Hematopoietic multipotent progenitor cell treated with erythropoietin and hydrocortisone succinate and interleukin-3 and kit ligand, for 17 days (in vitro differentiated cells): Measurements from ENCODE around the gene CTNS.
"Not testable (repeated sequence)": the region's sequence is repeated elsewhere in the genome, so short reads cannot be mapped to it uniquely, and the experiment has no call there.

Experiments
- DNase-seq: peaks from one replicate; pipeline ENCODE4 v3.0.0-alpha.2; 2015; ENCODE audit warnings: low spot score

CTNS gene

DNA sequence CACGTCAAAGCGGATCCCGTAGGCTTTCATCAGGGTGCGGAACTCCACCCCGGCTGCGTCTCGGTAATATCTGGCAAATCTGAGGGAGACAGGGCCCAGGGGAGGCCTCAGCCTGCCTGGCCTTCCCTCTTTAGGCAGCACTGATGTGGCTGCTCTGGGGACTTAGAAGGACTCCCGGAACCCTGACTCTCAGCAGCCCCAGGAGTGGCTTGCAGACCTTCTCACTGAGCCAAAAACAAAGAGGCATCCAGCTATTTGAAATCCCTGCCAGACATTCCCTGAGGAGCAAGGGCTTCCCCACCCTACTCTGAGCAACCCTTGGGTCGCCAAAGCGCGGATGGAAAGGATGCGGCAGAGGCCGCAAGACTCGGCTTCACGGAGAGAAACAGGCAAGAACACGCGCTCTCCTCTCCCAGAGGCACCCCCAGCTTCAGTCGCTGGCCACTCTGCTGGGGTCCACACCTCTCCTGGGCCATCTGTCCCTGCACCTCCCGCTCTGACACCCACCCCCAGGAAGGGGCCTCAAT, 51.5 kb downstream of the CTNS start:
- no peak for DNase-seq

GRCh38 chr17:3688852-3689261, 52.3 kb downstream of the CTNS start:
- no peak for DNase-seq

- DNase-seq: no peak
Observed at GRCh38 chr17:3689262-3690093, 52.9 kb downstream of the CTNS start.

GRCh38 chr17:3690094-3690715, 53.6 kb downstream of the CTNS start:
- DNase-seq: no peak

DNA sequence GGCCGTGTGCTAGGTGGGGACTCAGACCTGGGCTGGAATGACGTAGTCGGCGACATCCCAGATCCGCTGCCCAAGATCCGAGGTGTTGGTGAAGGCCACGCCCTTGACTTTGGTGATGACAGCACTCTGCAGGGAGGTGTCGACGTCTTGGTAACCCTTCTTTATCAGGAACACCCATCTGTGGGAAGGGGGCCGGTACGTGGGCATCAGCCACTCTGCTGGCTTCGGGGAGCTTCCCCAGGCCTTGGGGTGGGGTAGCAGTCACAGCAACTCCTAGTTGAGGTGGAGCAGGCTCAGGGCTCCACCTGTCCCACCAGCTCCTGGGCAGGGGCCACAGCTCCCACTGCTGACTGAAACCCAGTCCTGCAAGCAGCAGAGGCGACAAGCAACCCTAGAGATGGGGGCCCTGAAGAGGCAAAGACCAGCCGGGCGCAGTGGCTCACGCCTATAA, 55.1 kb downstream of the CTNS start:
- DNase-seq: no peak

DNA sequence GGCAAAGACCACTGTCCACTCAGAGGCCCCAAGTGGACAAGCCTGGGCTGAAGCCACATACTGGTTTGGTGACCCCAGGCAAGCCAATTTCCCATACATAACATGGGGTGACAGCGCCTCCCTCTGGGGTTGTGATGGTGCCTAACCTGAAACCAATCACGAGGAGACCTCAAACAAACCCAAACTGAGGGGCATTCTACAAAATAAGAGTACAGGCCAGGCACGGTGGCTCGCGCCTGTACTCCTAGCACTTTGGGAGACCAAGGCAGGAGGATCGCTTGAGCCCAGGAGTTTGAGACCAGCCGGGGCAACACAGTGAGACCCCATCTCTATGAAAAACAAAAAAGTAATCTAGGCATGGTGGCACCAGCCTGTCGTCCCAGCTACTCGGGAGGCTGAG, 55.8 kb downstream of the CTNS start:
- peak; percentile 14 for DNase-seq

GRCh38 chr17:3693141-3693540, 56.6 kb downstream of the CTNS start:
- DNase-seq: no peak

GRCh38 chr17:3693829-3694231, 57.3 kb downstream of the CTNS start:
- DNase-seq: no peak

GRCh38 chr17:3695129-3695722, 58.7 kb downstream of the CTNS start:
- no peak for DNase-seq

- DNase-seq: no peak
Observed at GRCh38 chr17:3695723-3696411, 59.3 kb downstream of the CTNS start, which contains the start of gene P2RX5. P2RX5 (minus strand) TSS chr17:3696155; CDS start chr17:3696005, 150 bp downstream.

GRCh38 chr17:3697103-3697476, 60.5 kb downstream of the CTNS start:
- no peak for DNase-seq

DNA sequence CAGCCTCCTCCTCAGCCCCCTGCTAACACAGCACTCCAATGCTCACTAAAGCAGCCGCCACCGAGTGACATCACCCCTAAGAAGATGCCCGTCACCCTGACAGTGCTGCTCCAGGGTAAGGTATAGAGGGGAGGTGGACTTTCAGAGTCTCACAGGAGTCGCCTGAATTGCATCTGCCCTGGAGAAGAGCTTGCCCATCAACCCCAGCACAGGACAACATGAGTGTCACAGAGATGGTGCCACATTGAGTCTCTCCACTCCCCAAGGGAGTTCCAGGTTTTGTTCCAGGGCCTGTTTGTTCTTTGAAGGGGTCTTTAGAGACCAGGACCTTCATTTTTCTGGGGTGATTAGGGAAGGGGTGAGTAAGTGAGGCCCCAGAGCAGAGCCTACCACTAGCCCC, 61.6 kb downstream of the CTNS start:
- no peak for DNase-seq

DNA sequence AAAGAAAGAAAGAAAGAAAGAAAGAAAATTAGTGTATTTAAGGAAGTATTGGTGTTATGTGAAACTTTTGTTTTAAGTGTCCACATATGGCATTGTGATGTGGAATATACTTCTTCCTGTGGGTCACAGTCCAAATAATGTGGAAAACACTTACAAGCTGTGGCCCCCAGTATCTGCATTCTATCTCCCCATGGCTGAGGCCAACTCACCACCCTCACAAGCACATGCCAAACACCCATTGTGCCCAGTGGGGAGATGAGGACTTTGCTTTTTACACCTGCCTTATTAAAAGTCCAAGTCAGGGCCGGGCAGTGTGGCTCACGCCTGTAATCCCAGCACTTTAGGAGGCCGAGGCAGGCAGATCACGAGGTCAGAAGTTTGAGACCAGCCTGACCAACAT, 63.4 kb downstream of the CTNS start:
- DNase-seq: no peak

GRCh38 chr17:3702041-3702539, 65.5 kb downstream of the CTNS start:
- not testable (repeated sequence) for DNase-seq

- DNase-seq: no peak
Observed at GRCh38 chr17:3704931-3705717, 68.6 kb downstream of the CTNS start.

DNA sequence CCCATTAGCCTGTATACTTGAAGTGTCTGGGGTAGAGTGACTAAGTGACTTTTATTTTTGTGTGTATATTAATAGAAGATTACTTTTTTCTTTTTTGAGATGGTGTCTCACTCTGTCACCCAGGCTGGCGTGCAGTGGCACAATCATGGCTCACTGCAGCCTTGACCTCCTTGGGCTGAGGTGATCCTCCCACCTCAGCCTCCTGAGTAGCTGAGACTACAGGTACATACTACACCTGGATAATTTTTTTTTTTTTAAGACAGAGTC, 69.1 kb downstream of the CTNS start:
- DNase-seq: not testable (repeated sequence)

DNA sequence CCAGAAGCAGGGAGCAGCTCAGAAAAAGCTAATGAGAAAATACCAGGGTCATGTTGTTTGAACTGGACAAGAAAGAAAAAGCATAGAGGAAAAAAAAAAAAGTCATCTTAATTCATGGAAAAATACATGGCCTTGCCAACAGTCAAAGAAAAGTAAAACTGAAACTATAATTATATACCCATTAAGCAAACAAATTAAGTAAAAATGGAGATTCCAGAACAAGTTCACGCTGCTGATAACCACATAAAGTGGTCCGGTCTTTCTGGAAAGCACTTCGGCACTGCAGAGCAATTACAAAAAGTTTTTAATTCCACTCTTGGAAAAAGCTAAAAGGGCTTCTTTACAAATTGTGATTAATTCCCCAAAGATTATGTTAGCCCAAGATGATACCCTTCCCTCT, 71.8 kb downstream of the CTNS start:
- DNase-seq: no peak

GRCh38 chr17:3710951-3711383, 74.4 kb downstream of the CTNS start:
- no peak for DNase-seq
